Bronchial epithelial cell (primary cell): ENCODE measurements around the gene UTP15. TPM values are rescaled to one million over a fixed set of nuclear protein-coding genes. Genes with fewer than 3 reads are reported as not detected.

Experiments used
- DNase-seq: peaks from one replicate; pipeline ENCODE4 v3.0.0-alpha.2; 2010; ENCODE audit warnings: low read depth
- FAIRE-seq: peaks from 2 replicates; lab custom pipeline; 2011; peaks lifted over from hg19 to GRCh38; lab: Jason Lieb, UNC
- H3K27me3 ChIP-seq: 2 replicates; pipeline ENCODE4 v1.5.1; 2011; ENCODE audit warnings: low read length; ENCODE audit not compliant: control insufficient read depth, insufficient read depth
- H3K36me3 ChIP-seq: 2 replicates; pipeline ENCODE4 v1.5.1; 2011; ENCODE audit warnings: low read length; ENCODE audit not compliant: control insufficient read depth, insufficient read depth
- H3K4me3 ChIP-seq: 2 replicates; pipeline ENCODE4 v1.5.1; 2011; ENCODE audit warnings: mild to moderate bottlenecking, low read depth, low read length, control low read depth
- CTCF ChIP-seq: IDR thresholded peaks from 2 replicates; pipeline ENCODE4 v1.5.1; 2011; ENCODE audit warnings: mild to moderate bottlenecking, moderate library complexity, low read length, control low read depth, inconsistent platforms; ENCODE audit not compliant: insufficient read depth, severe bottlenecking
- total RNA-seq: library from RNA; depleted of rRNA; stranded (reverse); fragments of >200 nt; gene quantifications from 2 replicates; pipeline ENCODE4 v1.2.1, GENCODE V29; 2014

The UTP15 gene
- total RNA-seq, 1 donor from 2014 or later = 45.0 TPM

GRCh38 chr5:73539730-73540129 is 25.8 kb upstream of the UTP15 start:
- Histone ChIP-seq H3K4me3 (no peak overlapping the region), H3K27me3 (no peaks in the 10 kb centered on the region), H3K36me3 (no peaks in the 10 kb centered on the region)
- TF ChIP-seq CTCF = no peak
- FAIRE-seq (no peak), DNase-seq (no peak)

GRCh38 chr5:73540192-73540591 is 25.4 kb upstream of the UTP15 start:
- FAIRE-seq (peak; percentile 55), DNase-seq (peak; percentile 97)
- no peaks in the 10 kb centered on the region for H3K36me3 ChIP-seq
- no peaks in the 10 kb centered on the region for H3K27me3 ChIP-seq
- no peak for TF ChIP-seq CTCF
- H3K4me3 ChIP-seq = no peak overlapping the region

- Histone ChIP-seq H3K36me3 (no peaks in the 10 kb centered on the region), H3K27me3 (no peaks in the 10 kb centered on the region), H3K4me3 (no peak overlapping the region)
- no peak for TF ChIP-seq CTCF
- DNase-seq (no peak), FAIRE-seq (no peak)
Observed at GRCh38 chr5:73542020-73542419, 23.5 kb upstream of the UTP15 start.

GRCh38 chr5:73544429-73545402 is 20.8 kb upstream of the UTP15 start:
- no peaks in the 10 kb centered on the region for H3K36me3 ChIP-seq
- FAIRE-seq = peak; percentile 98
- H3K4me3 ChIP-seq = no peak overlapping the region
- no peak for TF ChIP-seq CTCF
- DNase-seq = peak; percentile 93
- H3K27me3 ChIP-seq = no peaks in the 10 kb centered on the region

GRCh38 chr5:73545403-73545779 is 20.2 kb upstream of the UTP15 start:
- no peaks in the 10 kb centered on the region for H3K27me3 ChIP-seq
- no peaks in the 10 kb centered on the region for H3K36me3 ChIP-seq
- TF ChIP-seq CTCF = no peak
- DNase-seq = no peak
- H3K4me3 ChIP-seq = no peak overlapping the region
- no peak for FAIRE-seq
